Measurements from ENCODE around the gene ACKR4.
A peak's percentile ranks its signal among the peaks of the same experiment; 100 is the strongest.
"Not testable (repeated sequence)": the region's sequence is repeated elsewhere in the genome, so short reads cannot be mapped to it uniquely, and the experiment has no call there.

The ACKR4 gene

GRCh38 chr3:132605374-132605792 is 8.3 kb downstream of the ACKR4 start:
- TF ChIP-seq CTCF (conservative IDR thresholded peaks at IDR 0.05; ENCODE audit: control insufficient read depth, insufficient read depth, low read depth, low read length) = no peak
- DNase-seq (ENCODE audit: low read depth) = no peak
- H3K4me3 ChIP-seq (ENCODE audit: control insufficient read depth, low read depth, low read length) = no peak overlapping the region

GRCh38 chr3:132606085-132606484 is 9.0 kb downstream of the ACKR4 start:
- no peak for TF ChIP-seq CTCF (conservative IDR thresholded peaks at IDR 0.05; ENCODE audit: control insufficient read depth, insufficient read depth, low read depth, low read length)
- no peak overlapping the region for H3K4me3 ChIP-seq (ENCODE audit: control insufficient read depth, low read depth, low read length)
- peak; percentile 62 for DNase-seq (ENCODE audit: low read depth)

- not testable (repeated sequence) for H3K4me3 ChIP-seq (ENCODE audit: control insufficient read depth, low read depth, low read length); DNase-seq (ENCODE audit: low read depth)
Observed at GRCh38 chr3:132606620-132607019, 9.6 kb downstream of the ACKR4 start.

GRCh38 chr3:132615301-132615700 is 18.2 kb downstream of the ACKR4 start:
- H3K4me3 ChIP-seq (ENCODE audit: control insufficient read depth, low read depth, low read length); DNase-seq (ENCODE audit: low read depth): not testable (repeated sequence)

- peak; percentile 31 for DNase-seq (ENCODE audit: low read depth)
- TF ChIP-seq CTCF (conservative IDR thresholded peaks at IDR 0.05; ENCODE audit: control insufficient read depth, insufficient read depth, low read depth, low read length) = no peak
- no peak overlapping the region for H3K4me3 ChIP-seq (ENCODE audit: control insufficient read depth, low read depth, low read length)
Observed at GRCh38 chr3:132615881-132616280, 18.8 kb downstream of the ACKR4 start.

- TF ChIP-seq CTCF (conservative IDR thresholded peaks at IDR 0.05; ENCODE audit: control insufficient read depth, insufficient read depth, low read depth, low read length) = no peak
- no peak overlapping the region for H3K4me3 ChIP-seq (ENCODE audit: control insufficient read depth, low read depth, low read length)
- no peak for DNase-seq (ENCODE audit: low read depth)
Observed at GRCh38 chr3:132616780-132617179, 19.7 kb downstream of the ACKR4 start.

GRCh38 chr3:132622148-132622547 is 25.1 kb downstream of the ACKR4 start:
- DNase-seq (ENCODE audit: low read depth) = no peak
- TF ChIP-seq CTCF (conservative IDR thresholded peaks at IDR 0.05; ENCODE audit: control insufficient read depth, insufficient read depth, low read depth, low read length) = no peak
- no peak overlapping the region for H3K4me3 ChIP-seq (ENCODE audit: control insufficient read depth, low read depth, low read length)

GRCh38 chr3:132622761-132623160 is 25.7 kb downstream of the ACKR4 start:
- no peak for DNase-seq (ENCODE audit: low read depth)
- no peak overlapping the region for H3K4me3 ChIP-seq (ENCODE audit: control insufficient read depth, low read depth, low read length)
- no peak for TF ChIP-seq CTCF (conservative IDR thresholded peaks at IDR 0.05; ENCODE audit: control insufficient read depth, insufficient read depth, low read depth, low read length)

Measured in fibroblast of mammary gland (primary cell).